ENCODE measurements around the gene ANKRD1.
"Not testable (repeated sequence)": the region's sequence is repeated elsewhere in the genome, so short reads cannot be mapped to it uniquely, and the experiment has no call there.

ANKRD1 gene

GRCh38 chr10:90906596-90906995 is 14.3 kb downstream of the ANKRD1 start:
- H3K27ac ChIP-seq = no peak overlapping the region

GRCh38 chr10:90905925-90906324 is 15.0 kb downstream of the ANKRD1 start:
- no peak for TF ChIP-seq ZFX (IDR thresholded peaks at IDR 0.05; ENCODE audit: borderline replicate concordance)
- TF ChIP-seq CTCF (IDR thresholded peaks at IDR 0.05) = no peak
- no peak overlapping the region for H3K27ac ChIP-seq

More at GRCh38 chr10:90906596-90906995, 14.3 kb downstream of the ANKRD1 start:
- TF ChIP-seq CTCF (IDR thresholded peaks at IDR 0.05) (no peak), ZFX (IDR thresholded peaks at IDR 0.05; ENCODE audit: borderline replicate concordance) (no peak)

GRCh38 chr10:90896916-90897315 is 24.0 kb downstream of the ANKRD1 start:
- not testable (repeated sequence) for H3K27ac ChIP-seq

- TF ChIP-seq ZFX (IDR thresholded peaks at IDR 0.05; ENCODE audit: borderline replicate concordance) (no peak), CTCF (IDR thresholded peaks at IDR 0.05) (no peak)
- H3K27ac ChIP-seq = no peak overlapping the region
These were observed 27.7 kb downstream of the ANKRD1 start for GRCh38 chr10:90893190-90893589.

- TF ChIP-seq ZFX (IDR thresholded peaks at IDR 0.05; ENCODE audit: borderline replicate concordance) = no peak
- TF ChIP-seq CTCF (IDR thresholded peaks at IDR 0.05) = no peak
- H3K27ac ChIP-seq = no peak overlapping the region
These were observed 30.5 kb downstream of the ANKRD1 start for GRCh38 chr10:90890347-90890746.

GRCh38 chr10:90889636-90890035 is 31.3 kb downstream of the ANKRD1 start:
- no peak overlapping the region for H3K27ac ChIP-seq
- TF ChIP-seq ZFX (IDR thresholded peaks at IDR 0.05; ENCODE audit: borderline replicate concordance) (no peak), CTCF (IDR thresholded peaks at IDR 0.05) (no peak)

- no peak overlapping the region for H3K27ac ChIP-seq
- TF ChIP-seq ZFX (IDR thresholded peaks at IDR 0.05; ENCODE audit: borderline replicate concordance) (no peak), CTCF (IDR thresholded peaks at IDR 0.05) (no peak)
These were observed 32.5 kb downstream of the ANKRD1 start for GRCh38 chr10:90888387-90888786.

GRCh38 chr10:90887555-90887954 is 33.3 kb downstream of the ANKRD1 start:
- peak overlapping the region; percentile 45 for H3K27ac ChIP-seq
- TF ChIP-seq ZFX (IDR thresholded peaks at IDR 0.05; ENCODE audit: borderline replicate concordance) = no peak
- TF ChIP-seq CTCF (IDR thresholded peaks at IDR 0.05) = no peak

Data from 22Rv1 (cell line).